HEK293 (cell line): Measurements from ENCODE around the gene HSH2D.

Experiments used
- GLIS2 ChIP-seq: fragments of 450-650 bp; formaldehyde crosslinking; IDR thresholded peaks from 2 replicates; pipeline ENCODE4 v1.5.1; 2016; ENCODE audit warnings: missing biosample characterization, missing genetic modification characterization
- KLF1 ChIP-seq: fragments of 450-650 bp; formaldehyde crosslinking; IDR thresholded peaks from 2 replicates; pipeline ENCODE4 v1.5.1; 2016; ENCODE audit warnings: missing biosample characterization, missing genetic modification characterization
- OVOL3 ChIP-seq: fragments of 450-650 bp; formaldehyde crosslinking; IDR thresholded peaks from 2 replicates; pipeline ENCODE4 v1.5.1; 2016; ENCODE audit warnings: missing biosample characterization, missing genetic modification characterization
- SP2 ChIP-seq: fragments of 450-650 bp; formaldehyde crosslinking; IDR thresholded peaks from 2 replicates; pipeline ENCODE4 v1.5.1; 2016; ENCODE audit warnings: missing biosample characterization, missing genetic modification characterization
- ZBTB8A ChIP-seq: fragments of 450-650 bp; formaldehyde crosslinking; IDR thresholded peaks from 2 replicates; pipeline ENCODE4 v1.5.1; 2016; ENCODE audit warnings: missing biosample characterization, missing genetic modification characterization
- ZNF184 ChIP-seq: fragments of 450-650 bp; IDR thresholded peaks from 2 replicates; pipeline ENCODE4 v1.5.1; 2018; ENCODE audit warnings: missing biosample characterization, mild to moderate bottlenecking, missing genetic modification characterization
- ZNF24 ChIP-seq: fragments of 450-650 bp; formaldehyde crosslinking; IDR thresholded peaks from 2 replicates; pipeline ENCODE4 v1.5.1; 2016; ENCODE audit warnings: missing biosample characterization, missing genetic modification characterization
- ZNF354C ChIP-seq: fragments of 450-650 bp; formaldehyde crosslinking; IDR thresholded peaks from 2 replicates; pipeline ENCODE4 v1.5.1; 2016; ENCODE audit warnings: missing biosample characterization, missing genetic modification characterization, low read depth, borderline replicate concordance
- ZNF423 ChIP-seq: fragments of 450-650 bp; formaldehyde crosslinking; IDR thresholded peaks from 2 replicates; pipeline ENCODE4 v1.5.1; 2016; ENCODE audit warnings: missing biosample characterization, missing genetic modification characterization
- ZNF501 ChIP-seq: fragments of 450-650 bp; formaldehyde crosslinking; IDR thresholded peaks from 2 replicates; pipeline ENCODE4 v1.5.1; 2016; ENCODE audit warnings: missing biosample characterization, missing genetic modification characterization
- ZNF561 ChIP-seq: fragments of 450-650 bp; IDR thresholded peaks from 2 replicates; pipeline ENCODE4 v1.5.1; 2018; ENCODE audit warnings: missing biosample characterization, missing genetic modification characterization, borderline replicate concordance
- ZNF610 ChIP-seq: fragments of 450-650 bp; formaldehyde crosslinking; IDR thresholded peaks from 2 replicates; pipeline ENCODE4 v1.5.1; 2016; ENCODE audit warnings: missing biosample characterization, missing genetic modification characterization, borderline replicate concordance
- ZNF660 ChIP-seq: fragments of 450-650 bp; IDR thresholded peaks from 2 replicates; pipeline ENCODE4 v1.5.1; 2018; ENCODE audit warnings: missing biosample characterization, mild to moderate bottlenecking, missing genetic modification characterization
- ZNF785 ChIP-seq: fragments of 450-650 bp; formaldehyde crosslinking; IDR thresholded peaks from 2 replicates; pipeline ENCODE4 v1.5.1; 2016; ENCODE audit warnings: missing biosample characterization, missing genetic modification characterization
- ZNF791 ChIP-seq: fragments of 450-650 bp; formaldehyde crosslinking; IDR thresholded peaks from 2 replicates; pipeline ENCODE4 v1.5.1; 2016; ENCODE audit warnings: missing biosample characterization, missing genetic modification characterization
- ZNF792 ChIP-seq: fragments of 450-650 bp; formaldehyde crosslinking; IDR thresholded peaks from 2 replicates; pipeline ENCODE4 v1.5.1; 2016; ENCODE audit warnings: missing biosample characterization, missing genetic modification characterization
- ZNF843 ChIP-seq: fragments of 450-650 bp; formaldehyde crosslinking; IDR thresholded peaks from 2 replicates; pipeline ENCODE4 v1.5.1; 2016; ENCODE audit warnings: missing biosample characterization, missing genetic modification characterization
- ZSCAN23 ChIP-seq: fragments of 450-650 bp; formaldehyde crosslinking; IDR thresholded peaks from 2 replicates; pipeline ENCODE4 v1.5.1; 2016; ENCODE audit warnings: missing biosample characterization, missing genetic modification characterization
- TF ChIP-seq, protein P1 (sequence below): fragments of 450-650 bp; formaldehyde crosslinking; IDR thresholded peaks from 2 replicates; pipeline ENCODE4 v1.5.1; 2016; ENCODE audit warnings: missing biosample characterization, missing genetic modification characterization
- TF ChIP-seq, protein P2 (sequence below): fragments of 450-650 bp; IDR thresholded peaks from 2 replicates; pipeline ENCODE4 v1.5.1; 2018; ENCODE audit warnings: missing biosample characterization, missing genetic modification characterization
- TF ChIP-seq, protein P3 (sequence below): fragments of 450-650 bp; formaldehyde crosslinking; IDR thresholded peaks from 2 replicates; pipeline ENCODE4 v1.5.1; 2016; ENCODE audit warnings: missing biosample characterization, missing genetic modification characterization
- TF ChIP-seq, protein P4 (sequence below): fragments of 450-650 bp; formaldehyde crosslinking; IDR thresholded peaks from 2 replicates; pipeline ENCODE4 v1.5.1; 2016; ENCODE audit warnings: missing biosample characterization, missing genetic modification characterization
- TF ChIP-seq, protein P5 (sequence below): fragments of 450-650 bp; formaldehyde crosslinking; IDR thresholded peaks from 2 replicates; pipeline ENCODE4 v1.5.1; 2017; ENCODE audit warnings: missing biosample characterization, missing genetic modification characterization
- TF ChIP-seq, protein P6 (sequence below): fragments of 450-650 bp; formaldehyde crosslinking; IDR thresholded peaks from 2 replicates; pipeline ENCODE4; 2016; ENCODE audit warnings: missing biosample characterization, missing genetic modification characterization

Gene HSH2D

DNA sequence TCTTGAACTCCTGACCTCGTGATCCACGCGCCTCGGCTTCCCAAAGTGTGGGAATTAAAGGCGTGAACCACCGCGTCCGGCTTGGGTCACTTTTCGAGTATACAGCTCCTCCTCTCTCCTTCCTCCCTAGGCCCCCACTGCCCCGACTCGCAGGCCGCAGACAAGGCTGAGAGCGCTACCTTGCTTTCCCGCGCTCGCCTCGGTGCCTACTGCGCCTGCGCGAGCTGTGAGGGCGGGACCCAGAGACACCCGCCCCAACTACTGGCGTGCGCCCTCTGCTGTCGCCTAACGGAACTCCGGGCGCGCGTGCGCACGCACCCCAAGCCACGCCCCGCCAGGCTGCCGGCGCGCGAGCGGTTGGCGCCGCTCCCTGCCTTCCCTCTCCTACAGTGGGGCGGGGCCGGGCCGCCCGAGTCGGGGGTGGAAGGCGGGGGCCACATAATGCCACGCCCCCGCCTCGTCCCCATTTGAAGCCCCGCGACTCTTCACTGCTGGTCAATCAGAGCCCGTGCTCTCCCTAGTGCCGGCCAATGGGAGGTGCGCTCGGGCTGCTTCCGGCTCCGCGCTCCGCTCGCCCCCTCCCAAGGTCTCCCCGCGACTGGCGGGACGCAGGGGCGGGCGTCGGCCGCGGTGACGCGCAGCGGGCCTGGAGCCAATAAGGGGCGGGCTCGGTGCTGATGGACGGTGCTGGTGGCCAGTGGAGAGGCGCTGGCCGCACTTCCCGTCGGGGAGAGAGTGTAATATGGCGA, 32.2 kb upstream of the HSH2D start, which contains the start of gene RAB8A (continued):
- TF ChIP-seq, protein P1, sequence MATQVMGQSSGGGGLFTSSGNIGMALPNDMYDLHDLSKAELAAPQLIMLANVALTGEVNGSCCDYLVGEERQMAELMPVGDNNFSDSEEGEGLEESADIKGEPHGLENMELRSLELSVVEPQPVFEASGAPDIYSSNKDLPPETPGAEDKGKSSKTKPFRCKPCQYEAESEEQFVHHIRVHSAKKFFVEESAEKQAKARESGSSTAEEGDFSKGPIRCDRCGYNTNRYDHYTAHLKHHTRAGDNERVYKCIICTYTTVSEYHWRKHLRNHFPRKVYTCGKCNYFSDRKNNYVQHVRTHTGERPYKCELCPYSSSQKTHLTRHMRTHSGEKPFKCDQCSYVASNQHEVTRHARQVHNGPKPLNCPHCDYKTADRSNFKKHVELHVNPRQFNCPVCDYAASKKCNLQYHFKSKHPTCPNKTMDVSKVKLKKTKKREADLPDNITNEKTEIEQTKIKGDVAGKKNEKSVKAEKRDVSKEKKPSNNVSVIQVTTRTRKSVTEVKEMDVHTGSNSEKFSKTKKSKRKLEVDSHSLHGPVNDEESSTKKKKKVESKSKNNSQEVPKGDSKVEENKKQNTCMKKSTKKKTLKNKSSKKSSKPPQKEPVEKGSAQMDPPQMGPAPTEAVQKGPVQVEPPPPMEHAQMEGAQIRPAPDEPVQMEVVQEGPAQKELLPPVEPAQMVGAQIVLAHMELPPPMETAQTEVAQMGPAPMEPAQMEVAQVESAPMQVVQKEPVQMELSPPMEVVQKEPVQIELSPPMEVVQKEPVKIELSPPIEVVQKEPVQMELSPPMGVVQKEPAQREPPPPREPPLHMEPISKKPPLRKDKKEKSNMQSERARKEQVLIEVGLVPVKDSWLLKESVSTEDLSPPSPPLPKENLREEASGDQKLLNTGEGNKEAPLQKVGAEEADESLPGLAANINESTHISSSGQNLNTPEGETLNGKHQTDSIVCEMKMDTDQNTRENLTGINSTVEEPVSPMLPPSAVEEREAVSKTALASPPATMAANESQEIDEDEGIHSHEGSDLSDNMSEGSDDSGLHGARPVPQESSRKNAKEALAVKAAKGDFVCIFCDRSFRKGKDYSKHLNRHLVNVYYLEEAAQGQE (tag by site-specific recombination): no peak
- TF ChIP-seq, protein P2, sequence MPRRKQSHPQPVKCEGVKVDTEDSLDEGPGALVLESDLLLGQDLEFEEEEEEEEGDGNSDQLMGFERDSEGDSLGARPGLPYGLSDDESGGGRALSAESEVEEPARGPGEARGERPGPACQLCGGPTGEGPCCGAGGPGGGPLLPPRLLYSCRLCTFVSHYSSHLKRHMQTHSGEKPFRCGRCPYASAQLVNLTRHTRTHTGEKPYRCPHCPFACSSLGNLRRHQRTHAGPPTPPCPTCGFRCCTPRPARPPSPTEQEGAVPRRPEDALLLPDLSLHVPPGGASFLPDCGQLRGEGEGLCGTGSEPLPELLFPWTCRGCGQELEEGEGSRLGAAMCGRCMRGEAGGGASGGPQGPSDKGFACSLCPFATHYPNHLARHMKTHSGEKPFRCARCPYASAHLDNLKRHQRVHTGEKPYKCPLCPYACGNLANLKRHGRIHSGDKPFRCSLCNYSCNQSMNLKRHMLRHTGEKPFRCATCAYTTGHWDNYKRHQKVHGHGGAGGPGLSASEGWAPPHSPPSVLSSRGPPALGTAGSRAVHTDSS (tag by site-specific recombination): peak; percentile 76
- peak; percentile 52; the same call in 1 of the 2 replicates for TF ChIP-seq ZNF501 (tag by site-specific recombination)
- TF ChIP-seq ZNF354C (tag by site-specific recombination): no peak
- TF ChIP-seq, protein P3, sequence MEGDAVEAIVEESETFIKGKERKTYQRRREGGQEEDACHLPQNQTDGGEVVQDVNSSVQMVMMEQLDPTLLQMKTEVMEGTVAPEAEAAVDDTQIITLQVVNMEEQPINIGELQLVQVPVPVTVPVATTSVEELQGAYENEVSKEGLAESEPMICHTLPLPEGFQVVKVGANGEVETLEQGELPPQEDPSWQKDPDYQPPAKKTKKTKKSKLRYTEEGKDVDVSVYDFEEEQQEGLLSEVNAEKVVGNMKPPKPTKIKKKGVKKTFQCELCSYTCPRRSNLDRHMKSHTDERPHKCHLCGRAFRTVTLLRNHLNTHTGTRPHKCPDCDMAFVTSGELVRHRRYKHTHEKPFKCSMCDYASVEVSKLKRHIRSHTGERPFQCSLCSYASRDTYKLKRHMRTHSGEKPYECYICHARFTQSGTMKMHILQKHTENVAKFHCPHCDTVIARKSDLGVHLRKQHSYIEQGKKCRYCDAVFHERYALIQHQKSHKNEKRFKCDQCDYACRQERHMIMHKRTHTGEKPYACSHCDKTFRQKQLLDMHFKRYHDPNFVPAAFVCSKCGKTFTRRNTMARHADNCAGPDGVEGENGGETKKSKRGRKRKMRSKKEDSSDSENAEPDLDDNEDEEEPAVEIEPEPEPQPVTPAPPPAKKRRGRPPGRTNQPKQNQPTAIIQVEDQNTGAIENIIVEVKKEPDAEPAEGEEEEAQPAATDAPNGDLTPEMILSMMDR (tag by site-specific recombination): peak; percentile 98
- TF ChIP-seq ZNF792: no peak; the same call in none of the 2 replicates
- TF ChIP-seq ZNF791: no peak
- TF ChIP-seq ZNF423 (tag by site-specific recombination): no peak
- TF ChIP-seq GLIS2 (tag by site-specific recombination): peak; percentile 97
- peak; percentile 83 for TF ChIP-seq KLF1
- TF ChIP-seq, protein P4, sequence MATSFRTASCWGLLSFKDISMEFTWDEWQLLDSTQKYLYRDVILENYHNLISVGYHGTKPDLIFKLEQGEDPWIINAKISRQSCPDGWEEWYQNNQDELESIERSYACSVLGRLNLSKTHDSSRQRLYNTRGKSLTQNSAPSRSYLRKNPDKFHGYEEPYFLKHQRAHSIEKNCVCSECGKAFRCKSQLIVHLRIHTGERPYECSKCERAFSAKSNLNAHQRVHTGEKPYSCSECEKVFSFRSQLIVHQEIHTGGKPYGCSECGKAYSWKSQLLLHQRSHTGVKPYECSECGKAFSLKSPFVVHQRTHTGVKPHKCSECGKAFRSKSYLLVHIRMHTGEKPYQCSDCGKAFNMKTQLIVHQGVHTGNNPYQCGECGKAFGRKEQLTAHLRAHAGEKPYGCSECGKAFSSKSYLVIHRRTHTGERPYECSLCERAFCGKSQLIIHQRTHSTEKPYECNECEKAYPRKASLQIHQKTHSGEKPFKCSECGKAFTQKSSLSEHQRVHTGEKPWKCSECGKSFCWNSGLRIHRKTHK (tag by site-specific recombination): no peak
- 0 out of 2 replicates have a peak, but pooled peaks have one; percentile 63 for TF ChIP-seq ZSCAN23 (tag by site-specific recombination)
- TF ChIP-seq ZNF610 (tag by site-specific recombination): peak; percentile 97
- TF ChIP-seq OVOL3 (tag by site-specific recombination): peak; percentile 67; the same call in 1 of the 2 replicates
- TF ChIP-seq SP2 (tag by site-specific recombination): peak; percentile 98
- TF ChIP-seq ZBTB8A (tag by site-specific recombination): peak; percentile 52; the same call in 1 of the 2 replicates
- TF ChIP-seq, protein P5, sequence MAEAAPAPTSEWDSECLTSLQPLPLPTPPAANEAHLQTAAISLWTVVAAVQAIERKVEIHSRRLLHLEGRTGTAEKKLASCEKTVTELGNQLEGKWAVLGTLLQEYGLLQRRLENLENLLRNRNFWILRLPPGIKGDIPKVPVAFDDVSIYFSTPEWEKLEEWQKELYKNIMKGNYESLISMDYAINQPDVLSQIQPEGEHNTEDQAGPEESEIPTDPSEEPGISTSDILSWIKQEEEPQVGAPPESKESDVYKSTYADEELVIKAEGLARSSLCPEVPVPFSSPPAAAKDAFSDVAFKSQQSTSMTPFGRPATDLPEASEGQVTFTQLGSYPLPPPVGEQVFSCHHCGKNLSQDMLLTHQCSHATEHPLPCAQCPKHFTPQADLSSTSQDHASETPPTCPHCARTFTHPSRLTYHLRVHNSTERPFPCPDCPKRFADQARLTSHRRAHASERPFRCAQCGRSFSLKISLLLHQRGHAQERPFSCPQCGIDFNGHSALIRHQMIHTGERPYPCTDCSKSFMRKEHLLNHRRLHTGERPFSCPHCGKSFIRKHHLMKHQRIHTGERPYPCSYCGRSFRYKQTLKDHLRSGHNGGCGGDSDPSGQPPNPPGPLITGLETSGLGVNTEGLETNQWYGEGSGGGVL: peak; percentile 94
- TF ChIP-seq ZNF561: peak; percentile 85
- TF ChIP-seq ZNF843 (tag by site-specific recombination): peak; percentile 70; the same call in 1 of the 2 replicates
- TF ChIP-seq, protein P6, sequence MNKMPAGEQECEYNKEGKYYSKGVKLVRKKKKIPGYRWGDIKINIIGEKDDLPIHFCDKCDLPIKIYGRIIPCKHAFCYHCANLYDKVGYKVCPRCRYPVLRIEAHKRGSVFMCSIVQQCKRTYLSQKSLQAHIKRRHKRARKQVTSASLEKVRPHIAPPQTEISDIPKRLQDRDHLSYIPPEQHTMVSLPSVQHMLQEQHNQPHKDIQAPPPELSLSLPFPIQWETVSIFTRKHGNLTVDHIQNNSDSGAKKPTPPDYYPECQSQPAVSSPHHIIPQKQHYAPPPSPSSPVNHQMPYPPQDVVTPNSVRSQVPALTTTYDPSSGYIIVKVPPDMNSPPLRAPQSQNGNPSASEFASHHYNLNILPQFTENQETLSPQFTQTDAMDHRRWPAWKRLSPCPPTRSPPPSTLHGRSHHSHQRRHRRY (tag by site-specific recombination): 0 out of 2 replicates have a peak, but pooled peaks have one; percentile 74
- TF ChIP-seq ZNF184 (tag by site-specific recombination): no peak
- peak; percentile 78; the same call in 1 of the 2 replicates for TF ChIP-seq ZNF785
- TF ChIP-seq ZNF660: no peak
- peak; percentile 86 for TF ChIP-seq ZNF24 (tag by site-specific recombination)
